Kidney (tissue), 2 donors: ENCODE data around the gene TOMM7. TPM values are rescaled to one million over a fixed set of nuclear protein-coding genes. Genes with fewer than 3 reads are reported as not detected.

Source experiments
- polyA plus RNA-seq: library from polyadenylated mRNA; stranded (reverse); fragments of 350-450 nt; fragmentation: Illumina TruSeq; extraction: RNeasy Lipid Tissue Mini Kit (QIAGEN cat#74804); gene quantifications from one replicate; pipeline ENCODE4 v1.2.3, GENCODE V29; 2014; ENCODE audit warnings: low read depth, low replicate concordance; ENCODE audit not compliant: insufficient read depth
- total RNA-seq: library from RNA; stranded (reverse); fragmentation: NEBNext Ultra II Directional; extraction: Animal tissue kit (Norgen Biotek cat#: 25700); gene quantifications from one replicate; pipeline ENCODE4 v1.2.1, GENCODE V29; 2021
- donor health status: DM: yes; HTN: yes; CAD: no.

TOMM7 gene
- total and polyA plus RNA-seq, 2 donors from 2014 or later = 253 to 1,227 TPM

Other genes with a start within 250 kb of the TOMM7 start
- gene IL6, start 95.6 kb downstream of the TOMM7 start, total RNA-seq = 1.6 TPM
- gene IL6, start 95.6 kb downstream of the TOMM7 start, polyA plus RNA-seq = 0.58 TPM
- 22.6 TPM for gene HYCC1, start 191.3 kb upstream of the TOMM7 start, total RNA-seq
- gene HYCC1, start 191.3 kb upstream of the TOMM7 start, polyA plus RNA-seq = 2.2 TPM